Subcutaneous adipose tissue (tissue), 4 donors: ENCODE data around the gene PVALEF. TPM values are rescaled to one million over a fixed set of nuclear protein-coding genes. Genes with fewer than 3 reads are reported as not detected.

Source experiments
- CTCF ChIP-seq: fragments of 450-650 bp; IDR thresholded peaks from one replicate; pipeline ENCODE4 v1.5.1; 2016; ENCODE audit warnings: low read depth, mild to moderate bottlenecking, control low read depth, antibody characterized with exemption, moderate library complexity
- total RNA-seq, 4 donors: library from RNA; depleted of rRNA; stranded (reverse); fragments of >200 nt; gene quantifications; one replicate each; pipeline ENCODE4 v1.1.0, GENCODE V29; 2016

PVALEF gene
- total RNA-seq, 4 donors from 2014 or later: not detected

- no peak for TF ChIP-seq CTCF
These were observed 14.8 kb upstream of the PVALEF start for GRCh38 chr17:81150377-81151077.

- TF ChIP-seq CTCF: no peak
These were observed 14.0 kb upstream of the PVALEF start for GRCh38 chr17:81151278-81151677.

- TF ChIP-seq CTCF: no peak
These were observed 12.9 kb upstream of the PVALEF start for GRCh38 chr17:81152288-81152828.

- no peak for TF ChIP-seq CTCF
These were observed 11.9 kb upstream of the PVALEF start for GRCh38 chr17:81153340-81153803.

- no peak for TF ChIP-seq CTCF
These were observed 10.3 kb upstream of the PVALEF start for GRCh38 chr17:81154961-81155360.

GRCh38 chr17:81156866-81157805 lies 8.2 kb upstream of the PVALEF start:
- TF ChIP-seq CTCF: no peak
